SK-N-SH (cell line): ENCODE measurements around the gene KIF2A. TPM values are rescaled to one million over a fixed set of nuclear protein-coding genes. Genes with fewer than 3 reads are reported as not detected.

Experiments used
- CTCF ChIA-PET: fragments of 300-600, 350-600 bp; formaldehyde crosslinking; extraction: SDS; loops from one replicate; lab custom pipeline; 2021; lab: Yijun Ruan, JAX
- POLR2A ChIA-PET: fragments of 350-600 bp; sonication (Branson Sonifier 250); formaldehyde crosslinking; extraction: SDS; loops from one replicate; lab custom pipeline; 2020; ENCODE audit warnings: antibody characterized with exemption, inconsistent platforms; lab: Yijun Ruan, JAX
- DNase-seq: peaks from one replicate; pipeline ENCODE4 v3.0.0; 2012
- H2AFZ ChIP-seq: fragments of 200-600 bp; sonication (generic); 2 replicates; pipeline ENCODE4 v1.8.1; 2016; ENCODE audit warnings: antibody characterized with exemption, mild to moderate bottlenecking, low read depth
- H3F3A ChIP-seq: fragments of 200-600 bp; sonication (generic); replicated peaks from 2 replicates; pipeline ENCODE3; 2016; ENCODE audit warnings: antibody characterized with exemption, mild to moderate bottlenecking; ENCODE audit not compliant: insufficient read depth
- H3K27ac ChIP-seq, 2 experiments: fragments of 200-500 bp in 1 of 2; fragments of 200-600 bp in 1 of 2; sonication (Bioruptor generic) in 1 of 2; sonication (generic), shearing (Covaris generic) in 1 of 2; 2 replicates each; pipeline versions ENCODE4 v1.5.1 to v1.6.1; 2014 to 2016; ENCODE audit warnings: low read depth in 2 of 2, inconsistent platforms in 1 of 2, low read length in 1 of 2, mild to moderate bottlenecking in 1 of 2, mixed read lengths in 1 of 2
- H3K27me3 ChIP-seq: fragments of 200-600 bp; sonication (generic), shearing (Covaris generic); 2 replicates; pipeline ENCODE4 v1.6.1; 2016; ENCODE audit warnings: mixed run types; ENCODE audit not compliant: insufficient read depth
- H3K36me3 ChIP-seq, 2 experiments: fragments of 200-500 bp in 1 of 2; fragments of 200-600 bp in 1 of 2; sonication (Bioruptor generic) in 1 of 2; sonication (generic) in 1 of 2; replicated peaks in 1 of 2; 2 replicates each; pipeline versions ENCODE3 to v1.5.1; 2014 to 2016; ENCODE audit warnings: low read length in 1 of 2, mild to moderate bottlenecking in 1 of 2; ENCODE audit not compliant: insufficient read depth in 2 of 2, control insufficient read depth in 1 of 2
- H3K4me1 ChIP-seq, 2 experiments: fragments of 200-500 bp in 1 of 2; fragments of 200-600 bp in 1 of 2; sonication (Bioruptor generic) in 1 of 2; sonication (generic), shearing (Covaris generic) in 1 of 2; 2 replicates each; pipeline versions ENCODE4 v1.5.1 to v1.6.1; 2014 to 2016; ENCODE audit warnings: low read depth in 1 of 2, low read length in 1 of 2, mixed run types in 1 of 2; ENCODE audit not compliant: insufficient read depth in 2 of 2, control insufficient read depth in 1 of 2
- H3K4me2 ChIP-seq: fragments of 200-600 bp; sonication (generic), shearing (Covaris generic); 2 replicates; pipeline ENCODE4 v1.6.1; 2017; ENCODE audit warnings: mixed run types
- H3K4me3 ChIP-seq, 2 experiments: fragments of 200-500 bp in 1 of 2; fragments of 200-600 bp in 1 of 2; sonication (Bioruptor generic) in 1 of 2; sonication (generic), shearing (Covaris generic) in 1 of 2; 2 replicates each; pipeline versions ENCODE4 v1.5.1 to v1.8.1; 2014 to 2016; ENCODE audit warnings: low read depth in 2 of 2, inconsistent platforms in 1 of 2, low read length in 1 of 2, mild to moderate bottlenecking in 1 of 2, mixed read lengths in 1 of 2, moderate library complexity in 1 of 2
- H3K79me2 ChIP-seq: fragments of 200-600 bp; sonication (generic); 2 replicates; pipeline ENCODE4 v1.8.1; 2017; ENCODE audit warnings: mild to moderate bottlenecking; ENCODE audit not compliant: insufficient read depth
- H3K9ac ChIP-seq: fragments of 200-600 bp; sonication (generic); 2 replicates; pipeline ENCODE4 v1.6.1; 2017; ENCODE audit warnings: mixed run types
- H3K9me2 ChIP-seq: fragments of 200-600 bp; sonication (generic); 2 replicates; pipeline ENCODE4 v1.6.1; 2017; ENCODE audit warnings: mixed run types
- H3K9me3 ChIP-seq: fragments of 200-600 bp; sonication (generic); 2 replicates; pipeline ENCODE4 v1.6.1; 2017; ENCODE audit warnings: mixed run types, mild to moderate bottlenecking, moderate library complexity
- H4K20me1 ChIP-seq: fragments of 200-600 bp; sonication (generic); 2 replicates; pipeline ENCODE4 v1.6.1; 2017; ENCODE audit warnings: mild to moderate bottlenecking, mixed run types; ENCODE audit not compliant: insufficient read depth
- CTCF ChIP-seq: fragments of 200-600 bp; sonication (generic); IDR thresholded peaks from 2 replicates; pipeline ENCODE4 v1.6.1; 2017; ENCODE audit warnings: antibody characterized with exemption, mild to moderate bottlenecking, moderate library complexity
- IRF3 ChIP-seq: fragments of 150-350 bp; IDR thresholded peaks from 2 replicates; pipeline ENCODE4 v1.6.1; 2016; ENCODE audit warnings: mild to moderate bottlenecking, low read depth, low read length
- MXI1 ChIP-seq: IDR thresholded peaks from 2 replicates; pipeline ENCODE4 v1.6.1; 2012; ENCODE audit warnings: mild to moderate bottlenecking, low read depth, low read length, improper control_type of control experiment
- NRF1 ChIP-seq: IDR thresholded peaks from 2 replicates; pipeline ENCODE4 v1.6.1; 2012; ENCODE audit warnings: low read depth, mild to moderate bottlenecking, low read length
- POLR2AphosphoS5 ChIP-seq: IDR thresholded peaks from 2 replicates; pipeline ENCODE4 v1.6.1; 2012; ENCODE audit warnings: low read depth, low read length
- SIN3A ChIP-seq: IDR thresholded peaks from 2 replicates; pipeline ENCODE4 v1.6.1; 2012; ENCODE audit warnings: low read depth, mild to moderate bottlenecking, low read length, moderate library complexity, borderline replicate concordance
- SMC3 ChIP-seq: IDR thresholded peaks from 2 replicates; pipeline ENCODE4 v1.6.1; 2012; ENCODE audit warnings: low read depth, low read length, improper control_type of control experiment
- YY1 ChIP-seq: IDR thresholded peaks from 2 replicates; pipeline ENCODE4 v1.4.0; 2012; ENCODE audit warnings: low read depth, mild to moderate bottlenecking
- WGBS: methylation state at CpG from one replicate; pipeline ENCODE4 v1.1.6; 2017; ENCODE audit warnings: low lambda C conversion rate; 5-methylcytosine and 5-hydroxymethylcytosine counted together
- polyA plus RNA-seq, 3 experiments: library from polyadenylated mRNA; depleted of rRNA; stranded (reverse); fragments of >200 nt; gene quantifications; 2 replicates each; pipeline ENCODE4 v1.2.3, GENCODE V29; 2012
- TF ChIP-seq, protein P1 (sequence below): IDR thresholded peaks from 2 replicates; pipeline ENCODE4 v1.4.0; 2012; ENCODE audit warnings: low read depth
- TF ChIP-seq, protein P2 (sequence below): fragments of 150-350 bp; IDR thresholded peaks from 2 replicates; pipeline ENCODE4 v1.6.1; 2017; ENCODE audit warnings: antibody characterized with exemption, low read length, low read depth, borderline replicate concordance
- TF ChIP-seq, protein P3 (sequence below): IDR thresholded peaks from 2 replicates; pipeline ENCODE4 v1.4.0; 2012; ENCODE audit warnings: low read depth, borderline replicate concordance

Gene KIF2A
- polyA plus RNA-seq, 1 of the 3 experiments (the other 2 are of a cell fraction) = 14.3 TPM

GRCh38 chr5:62306896-62307689 lies 1.1 kb downstream of the KIF2A start:
- Histone ChIP-seq H4K20me1 (peaks cover 52% of the 10 kb centered on the region), H3K9me3 (no peaks in the 10 kb centered on the region), H2AFZ (peak overlapping the region; percentile 90), H3K27ac (peak overlapping the region; percentile 82 to 93), H3K4me2 (peak overlapping the region; percentile 97), H3F3A (peaks cover 3% of the 10 kb centered on the region), H3K9ac (peak overlapping the region; percentile 90), H3K27me3 (no peaks in the 10 kb centered on the region), H3K4me1 (peaks cover 11 to 18% of the 10 kb centered on the region in 2 experiments; a peak in 3 of 4 replicates), H3K79me2 (peaks cover 58% of the 10 kb centered on the region), H3K4me3 (peak overlapping the region; percentile 75 to 93), H3K9me2 (no peaks in the 10 kb centered on the region), H3K36me3 (peaks cover 2 to 3% of the 10 kb centered on the region in 2 experiments)
- POLR2A ChIA-PET = no interaction called here
- WGBS = 5% methylated on average over 31 of the region's 33 CpGs
- DNase-seq = peak; percentile 44
- CTCF ChIA-PET = no interaction called here
- no peak for TF ChIP-seq POLR2AphosphoS5
- TF ChIP-seq, protein P1, sequence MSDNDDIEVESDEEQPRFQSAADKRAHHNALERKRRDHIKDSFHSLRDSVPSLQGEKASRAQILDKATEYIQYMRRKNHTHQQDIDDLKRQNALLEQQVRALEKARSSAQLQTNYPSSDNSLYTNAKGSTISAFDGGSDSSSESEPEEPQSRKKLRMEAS = peak; percentile 36; the same call in 1 of the 2 replicates
- no peak for TF ChIP-seq SIN3A
- TF ChIP-seq MXI1 = peak; percentile 43; the same call in 1 of the 2 replicates
- no peak for TF ChIP-seq CTCF
- no peak for TF ChIP-seq IRF3
- TF ChIP-seq, protein P2, sequence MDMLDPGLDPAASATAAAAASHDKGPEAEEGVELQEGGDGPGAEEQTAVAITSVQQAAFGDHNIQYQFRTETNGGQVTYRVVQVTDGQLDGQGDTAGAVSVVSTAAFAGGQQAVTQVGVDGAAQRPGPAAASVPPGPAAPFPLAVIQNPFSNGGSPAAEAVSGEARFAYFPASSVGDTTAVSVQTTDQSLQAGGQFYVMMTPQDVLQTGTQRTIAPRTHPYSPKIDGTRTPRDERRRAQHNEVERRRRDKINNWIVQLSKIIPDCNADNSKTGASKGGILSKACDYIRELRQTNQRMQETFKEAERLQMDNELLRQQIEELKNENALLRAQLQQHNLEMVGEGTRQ = no peak
- TF ChIP-seq SMC3 = no peak
- TF ChIP-seq YY1 = no peak
- TF ChIP-seq NRF1 = no peak
- TF ChIP-seq, protein P3, sequence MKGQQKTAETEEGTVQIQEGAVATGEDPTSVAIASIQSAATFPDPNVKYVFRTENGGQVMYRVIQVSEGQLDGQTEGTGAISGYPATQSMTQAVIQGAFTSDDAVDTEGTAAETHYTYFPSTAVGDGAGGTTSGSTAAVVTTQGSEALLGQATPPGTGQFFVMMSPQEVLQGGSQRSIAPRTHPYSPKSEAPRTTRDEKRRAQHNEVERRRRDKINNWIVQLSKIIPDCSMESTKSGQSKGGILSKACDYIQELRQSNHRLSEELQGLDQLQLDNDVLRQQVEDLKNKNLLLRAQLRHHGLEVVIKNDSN = no peak
